ENCODE results near the gene ZMYND19. TPM values are rescaled to one million over a fixed set of nuclear protein-coding genes. Genes with fewer than 3 reads are reported as not detected.
A peak's percentile ranks its signal among the peaks of the same experiment; 100 is the strongest.

Gene ZMYND19
- total RNA-seq, 2 donors from 2014 or later: 14.4 to 36.0 TPM

DNA sequence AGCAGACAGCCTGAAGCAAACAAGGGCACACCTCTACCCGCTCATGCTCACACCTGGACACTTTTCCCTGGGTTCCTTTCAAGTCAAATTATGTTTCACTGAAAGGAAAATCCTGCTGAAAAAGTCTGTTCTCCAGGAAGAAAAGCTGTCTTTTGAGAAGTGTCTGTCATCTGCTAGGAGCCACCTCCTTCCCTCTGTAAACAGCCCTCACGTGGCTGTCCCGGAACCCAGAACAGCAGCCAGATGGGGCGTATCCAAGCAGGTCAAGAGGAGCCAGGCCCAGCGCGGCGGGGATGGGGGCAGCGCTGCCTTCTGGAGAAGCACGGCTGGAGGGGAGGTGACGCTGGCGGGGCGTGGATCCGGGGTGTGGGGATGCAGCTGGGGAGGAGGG lies 40.1 kb downstream of the ZMYND19 start, which contains the start of gene PNPLA7:
TSS of gene PNPLA7 (minus strand) at position 172 of the 391 bp plus-strand sequence. CDS start 205 bp downstream, outside the sequence.
- peak; percentile 95 for DNase-seq
- no peaks in the 10 kb centered on the region for H3K27me3 ChIP-seq
- peak within 1 kb of the TSS; percentile 59 for H3K4me3 ChIP-seq
- peak within 1 kb of the TSS; percentile 83 for H3K27ac ChIP-seq
- no peaks in the 10 kb centered on the region for H3K9me3 ChIP-seq
- no peaks in the 10 kb centered on the region for H3K36me3 ChIP-seq
- TF ChIP-seq, protein P1, sequence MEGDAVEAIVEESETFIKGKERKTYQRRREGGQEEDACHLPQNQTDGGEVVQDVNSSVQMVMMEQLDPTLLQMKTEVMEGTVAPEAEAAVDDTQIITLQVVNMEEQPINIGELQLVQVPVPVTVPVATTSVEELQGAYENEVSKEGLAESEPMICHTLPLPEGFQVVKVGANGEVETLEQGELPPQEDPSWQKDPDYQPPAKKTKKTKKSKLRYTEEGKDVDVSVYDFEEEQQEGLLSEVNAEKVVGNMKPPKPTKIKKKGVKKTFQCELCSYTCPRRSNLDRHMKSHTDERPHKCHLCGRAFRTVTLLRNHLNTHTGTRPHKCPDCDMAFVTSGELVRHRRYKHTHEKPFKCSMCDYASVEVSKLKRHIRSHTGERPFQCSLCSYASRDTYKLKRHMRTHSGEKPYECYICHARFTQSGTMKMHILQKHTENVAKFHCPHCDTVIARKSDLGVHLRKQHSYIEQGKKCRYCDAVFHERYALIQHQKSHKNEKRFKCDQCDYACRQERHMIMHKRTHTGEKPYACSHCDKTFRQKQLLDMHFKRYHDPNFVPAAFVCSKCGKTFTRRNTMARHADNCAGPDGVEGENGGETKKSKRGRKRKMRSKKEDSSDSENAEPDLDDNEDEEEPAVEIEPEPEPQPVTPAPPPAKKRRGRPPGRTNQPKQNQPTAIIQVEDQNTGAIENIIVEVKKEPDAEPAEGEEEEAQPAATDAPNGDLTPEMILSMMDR (IDR thresholded peaks at IDR 0.05): no peak
- H3K4me1 ChIP-seq: peaks cover 6% of the 10 kb centered on the region
- peak within 1 kb of the TSS; percentile 81 to 89 for H3K9ac ChIP-seq (ENCODE audit: low read depth in 2 of 2, low read length in 2 of 2)
- intact Hi-C loops (cut with DNase I): no loop called here

- intact Hi-C loops (cut with DNase I): no loop called here
- TF ChIP-seq, protein P1 (IDR thresholded peaks at IDR 0.05): no peak
- H3K9ac ChIP-seq (ENCODE audit: low read depth in 2 of 2, low read length in 2 of 2): no peak overlapping the region
- H3K27me3 ChIP-seq: no peaks in the 10 kb centered on the region
- H3K36me3 ChIP-seq: no peaks in the 10 kb centered on the region
- peaks cover 6% of the 10 kb centered on the region for H3K4me1 ChIP-seq
- DNase-seq: no peak
- no peaks in the 10 kb centered on the region for H3K9me3 ChIP-seq
- no peak overlapping the region for H3K27ac ChIP-seq
- H3K4me3 ChIP-seq: no peak overlapping the region
Observed at GRCh38 chr9:137547687-137548543, 42.4 kb downstream of the ZMYND19 start.

DNA sequence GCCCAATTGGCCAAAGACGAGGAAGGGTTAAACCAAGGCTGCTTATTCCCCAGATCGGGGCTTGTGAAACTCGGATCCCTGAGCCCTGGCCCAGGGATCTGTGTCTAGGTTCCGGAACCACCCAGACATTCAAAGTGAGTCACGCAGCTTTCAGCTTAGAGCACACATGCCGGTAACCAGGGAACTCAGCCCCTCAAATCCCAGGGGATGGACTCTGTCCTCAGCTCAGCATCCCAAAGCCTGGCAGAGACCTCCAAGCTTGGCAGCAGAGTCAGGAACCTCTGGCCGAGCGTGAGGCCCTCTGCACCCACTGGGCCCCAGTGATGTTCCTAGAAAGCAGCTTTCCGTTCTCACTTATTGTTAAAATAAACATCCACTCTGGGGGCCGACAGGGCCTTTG lies 45.2 kb downstream of the ZMYND19 start:
- Histone ChIP-seq H3K4me1 (peaks cover 6% of the 10 kb centered on the region), H3K27me3 (no peaks in the 10 kb centered on the region), H3K27ac (no peak overlapping the region), H3K4me3 (no peak overlapping the region), H3K9ac (ENCODE audit: low read depth in 2 of 2, low read length in 2 of 2) (no peak overlapping the region), H3K9me3 (no peaks in the 10 kb centered on the region), H3K36me3 (no peaks in the 10 kb centered on the region)
- DNase-seq: no peak
- intact Hi-C loops (cut with DNase I): no loop called here
- TF ChIP-seq, protein P1 (IDR thresholded peaks at IDR 0.05): no peak

DNA sequence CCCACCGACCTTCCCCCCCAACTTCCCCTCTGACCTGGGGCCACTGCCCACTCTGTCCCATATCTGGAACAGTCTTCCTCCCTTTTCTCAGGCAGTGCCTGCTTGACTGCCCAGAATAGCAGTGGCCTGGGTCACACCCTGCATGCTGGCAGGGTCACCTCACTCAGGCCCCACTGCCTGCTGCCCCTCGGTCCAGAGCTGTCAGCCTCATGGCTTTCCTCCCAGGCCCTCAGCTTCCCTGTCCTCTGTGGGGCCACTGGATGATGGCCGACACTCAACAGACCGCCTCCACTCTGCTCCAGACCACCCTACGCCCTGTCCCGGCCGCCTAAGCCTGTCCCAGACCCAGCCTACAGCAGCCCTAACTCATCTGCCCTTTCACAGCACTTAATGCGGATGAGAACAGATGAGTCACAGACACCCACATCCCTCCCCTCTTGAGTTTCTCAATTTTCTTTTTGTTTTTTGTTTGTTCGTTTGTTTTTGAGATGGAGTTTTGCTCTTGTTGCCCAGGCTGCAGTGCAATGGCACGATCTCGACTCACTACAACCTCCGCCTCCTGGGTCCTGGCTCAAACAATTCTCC lies 46.0 kb downstream of the ZMYND19 start:
- Histone ChIP-seq H3K4me1 (no peaks in the 10 kb centered on the region), H3K27me3 (no peaks in the 10 kb centered on the region), H3K36me3 (no peaks in the 10 kb centered on the region), H3K9ac (ENCODE audit: low read depth in 2 of 2, low read length in 2 of 2) (peak overlapping the region in 1 of 2 donors; percentile 8), H3K27ac (no peak overlapping the region), H3K4me3 (no peak overlapping the region), H3K9me3 (no peaks in the 10 kb centered on the region)
- intact Hi-C loops (cut with DNase I): no loop called here
- TF ChIP-seq, protein P1 (IDR thresholded peaks at IDR 0.05): no peak
- no peak for DNase-seq

DNA sequence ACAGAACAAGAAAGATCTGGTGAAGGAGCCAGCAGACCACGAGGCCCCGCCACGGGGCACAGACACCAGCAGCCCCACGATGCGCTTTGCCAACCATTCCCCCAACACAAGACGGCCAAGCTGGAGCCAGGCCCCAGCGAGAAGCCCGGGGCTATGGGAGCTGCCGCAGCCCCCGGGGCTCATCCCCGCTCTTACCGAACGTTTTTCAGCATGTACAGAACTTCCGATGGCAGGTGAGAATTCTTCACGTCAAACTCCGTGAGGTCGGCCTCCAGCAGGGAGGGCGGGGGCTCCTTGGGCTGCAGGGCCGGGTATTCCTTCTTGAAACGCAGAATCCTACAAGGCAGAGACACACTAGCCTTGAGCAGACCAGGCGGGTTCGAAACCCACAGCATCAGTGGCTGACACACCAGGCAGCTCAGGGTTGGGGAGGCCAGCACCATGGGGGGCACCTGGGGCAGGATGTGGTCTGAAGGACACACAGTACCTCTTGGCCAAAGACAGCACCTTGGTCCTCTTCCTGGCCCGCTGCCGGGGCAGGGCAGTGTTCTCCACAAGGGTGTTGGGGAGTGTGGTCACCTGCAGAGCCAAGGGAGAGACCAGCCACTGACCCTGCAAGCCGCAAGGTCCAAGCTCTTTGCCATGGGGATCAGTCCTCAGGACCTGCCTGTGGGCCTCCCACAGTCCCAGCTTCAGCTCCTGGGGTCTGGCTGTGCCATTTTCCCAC lies 46.9 kb downstream of the ZMYND19 start:
- DNase-seq: no peak
- H3K27me3 ChIP-seq: no peaks in the 10 kb centered on the region
- H3K27ac ChIP-seq: no peak overlapping the region
- no peaks in the 10 kb centered on the region for H3K4me1 ChIP-seq
- TF ChIP-seq, protein P1 (IDR thresholded peaks at IDR 0.05): no peak
- no peaks in the 10 kb centered on the region for H3K9me3 ChIP-seq
- H3K36me3 ChIP-seq: no peaks in the 10 kb centered on the region
- no peak overlapping the region for H3K4me3 ChIP-seq
- intact Hi-C loops (cut with DNase I): no loop called here
- no peak overlapping the region for H3K9ac ChIP-seq (ENCODE audit: low read depth in 2 of 2, low read length in 2 of 2)
